ENCODE data around the gene TRIM72. TPM values are rescaled to one million over a fixed set of nuclear protein-coding genes. Genes with fewer than 3 reads are reported as not detected.

TRIM72 gene
- not detected in 2 replicates for total RNA-seq

GRCh38 chr16:31213877-31214707, at the start of gene TRIM72:
TRIM72 (plus strand) TSS chr16:31214119; CDS start chr16:31214739, 620 bp downstream.

GRCh38 chr16:31179747-31180459, 34.0 kb upstream of the TRIM72 start, which contains the start of gene FUS:
FUS (plus strand) TSS chr16:31180139; CDS start chr16:31180215, 76 bp downstream.

GRCh38 chr16:31202414-31203375, 11.2 kb upstream of the TRIM72 start, which contains the start of gene PYCARD:
PYCARD (minus strand) TSS chr16:31202760; CDS start chr16:31202690, 70 bp downstream.

DNA sequence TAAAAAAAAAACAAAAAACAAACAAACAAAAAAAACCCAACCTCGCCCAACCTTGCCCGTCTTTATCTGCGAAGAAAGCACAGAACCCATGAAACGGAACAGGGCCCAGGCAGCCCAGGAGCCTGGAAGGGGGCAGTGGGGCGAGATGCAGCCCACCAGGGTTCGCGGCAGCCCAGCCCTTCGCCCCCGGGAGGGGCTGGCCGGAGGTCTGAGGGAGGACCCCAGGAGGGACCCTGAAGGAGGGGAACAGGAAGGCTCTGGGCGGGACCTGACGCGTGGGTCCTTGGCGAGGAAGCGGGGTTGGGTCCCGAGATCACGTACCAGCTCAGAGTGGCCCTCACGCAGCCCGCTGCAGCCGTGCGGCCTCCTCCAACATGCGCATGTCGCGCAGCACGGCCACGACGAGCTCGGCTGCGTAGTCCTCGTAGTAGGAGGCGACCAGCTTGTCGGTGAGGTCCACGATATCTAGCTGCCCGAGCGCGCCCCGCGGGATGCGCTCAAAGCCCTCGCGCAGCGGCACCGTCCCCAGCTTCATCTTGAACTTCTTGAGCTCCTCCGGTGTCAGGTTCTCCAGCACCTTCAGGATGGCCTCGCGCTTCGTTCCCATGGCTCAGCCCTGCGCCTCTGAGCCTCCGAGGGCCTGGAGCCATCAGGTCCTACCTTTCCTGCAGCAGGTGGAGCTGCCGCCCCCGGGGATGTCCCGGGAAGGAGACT, 2.7 kb downstream of the TRIM72 start, which contains the start of gene PYDC1:
PYDC1 (minus strand) TSS at position 714 of the 714 bp plus-strand sequence; CDS start at position 607, 107 bp downstream.

Other genes starting within 250 kb of the TRIM72 start
- gene HSD3B7, start 228.9 kb upstream of the TRIM72 start, total RNA-seq: 11.2 and 64.7 TPM in 2 replicates
- 0.63 and 0.65 TPM in 2 replicates for gene STX1B, start 203.5 kb upstream of the TRIM72 start, total RNA-seq
- 20.9 and 23.1 TPM in 2 replicates for gene STX4, start 180.6 kb upstream of the TRIM72 start, total RNA-seq
- gene ZNF668, start 139.9 kb upstream of the TRIM72 start, total RNA-seq: 13.4 and 14.2 TPM in 2 replicates
- gene ZNF646, start 139.7 kb upstream of the TRIM72 start, total RNA-seq: 12.7 and 22.7 TPM in 2 replicates
- 0.81 and 1.6 TPM in 2 replicates for gene PRSS53, start 125.2 kb upstream of the TRIM72 start, total RNA-seq
- gene VKORC1, start 119.3 kb upstream of the TRIM72 start, total RNA-seq: 217 and 229 TPM in 2 replicates
- gene BCKDK, start 105.7 kb upstream of the TRIM72 start, total RNA-seq: 88.5 and 103 TPM in 2 replicates
- 31.8 and 47.4 TPM in 2 replicates for gene KAT8, start 96.5 kb upstream of the TRIM72 start, total RNA-seq
- gene PRSS8, start 78.4 kb upstream of the TRIM72 start, total RNA-seq: 2.6 and 13.1 TPM in 2 replicates
- 1.1 and 7.9 TPM in 2 replicates for gene PRSS36, start 64.1 kb upstream of the TRIM72 start, total RNA-seq
- 43.7 and 78.9 TPM in 2 replicates for gene FUS, start 34.0 kb upstream of the TRIM72 start, total RNA-seq
- gene PYCARD, start 11.4 kb upstream of the TRIM72 start, total RNA-seq: 37.3 and 88.6 TPM in 2 replicates
- not detected in 2 replicates for gene PYDC1, start 3.0 kb downstream of the TRIM72 start, total RNA-seq
- gene ITGAM, start 45.9 kb downstream of the TRIM72 start, total RNA-seq: 2.1 TPM in 1 of 2 replicates, not detected in the other
- gene ITGAX, start 141.1 kb downstream of the TRIM72 start, total RNA-seq: under 0.01 TPM in 2 replicates
- gene ITGAD, start 179.2 kb downstream of the TRIM72 start, total RNA-seq: not detected in 2 replicates
- not detected in 2 replicates for gene COX6A2, start 214.2 kb downstream of the TRIM72 start, total RNA-seq
- 0.49 and 1.3 TPM in 2 replicates for gene ZNF843, start 228.7 kb downstream of the TRIM72 start, total RNA-seq
- gene ARMC5, start 245.4 kb downstream of the TRIM72 start, total RNA-seq: 10.3 and 11.8 TPM in 2 replicates

Data from mesangial cell (primary cell).